GM18907 (cell line): Measurements from ENCODE around the gene ECSCR.
"Not testable (repeated sequence)": the region's sequence is repeated elsewhere in the genome, so short reads cannot be mapped to it uniquely, and the experiment has no call there.

Source experiments
- ATAC-seq: cut with Tn5 transposase; IDR thresholded peaks from one replicate; pipeline ENCODE4 v1.9.1; 2021; ENCODE audit warnings: mild to moderate bottlenecking, moderate library complexity; ENCODE audit not compliant: unreplicated experiment

ECSCR gene

GRCh38 chr5:139414581-139415130 is 47.9 kb downstream of the ECSCR start:
- no peak for ATAC-seq

- no peak for ATAC-seq
Observed at GRCh38 chr5:139413963-139414362, 48.6 kb downstream of the ECSCR start.

- no peak for ATAC-seq
Observed at GRCh38 chr5:139413153-139413552, 49.4 kb downstream of the ECSCR start.

- ATAC-seq: no peak
Observed at GRCh38 chr5:139410993-139411828, 51.3 kb downstream of the ECSCR start.

- ATAC-seq: no peak
Observed at GRCh38 chr5:139410121-139410992, 52.2 kb downstream of the ECSCR start.

GRCh38 chr5:139409116-139409515 is 53.4 kb downstream of the ECSCR start:
- ATAC-seq: not testable (repeated sequence)

GRCh38 chr5:139408191-139408590 is 54.4 kb downstream of the ECSCR start:
- ATAC-seq: no peak

GRCh38 chr5:139407517-139407916 is 55.0 kb downstream of the ECSCR start:
- no peak for ATAC-seq

- no peak for ATAC-seq
Observed at GRCh38 chr5:139406963-139407362, 55.6 kb downstream of the ECSCR start.

- ATAC-seq: no peak
Observed at GRCh38 chr5:139404484-139404840, 58.1 kb downstream of the ECSCR start.

GRCh38 chr5:139403787-139404483 is 58.6 kb downstream of the ECSCR start, which contains the start of gene SPATA24:
Gene SPATA24, minus strand, starts transcription at chr5:139404089. Its CDS starts 29 bp downstream, at chr5:139404060.
- ATAC-seq: peak; percentile 87

GRCh38 chr5:139403418-139403786 is 59.1 kb downstream of the ECSCR start:
- no peak for ATAC-seq

- no peak for ATAC-seq
Observed at GRCh38 chr5:139402561-139403158, 59.9 kb downstream of the ECSCR start.

GRCh38 chr5:139401546-139401945 is 61.0 kb downstream of the ECSCR start:
- no peak for ATAC-seq

- ATAC-seq: peak; percentile 31
Observed at GRCh38 chr5:139399501-139400121, 62.9 kb downstream of the ECSCR start.
